VCaP (cell line): ENCODE measurements around the gene PDCD7.

Experiments used
- H3K27ac ChIP-seq: fragments of 450-650 bp; 2 replicates; pipeline ENCODE4 v1.5.1; 2017
- CTCF ChIP-seq: fragments of 450-650 bp; conservative IDR thresholded peaks from 2 replicates; pipeline ENCODE4 v1.5.1; 2017; ENCODE audit warnings: mild to moderate bottlenecking, moderate library complexity

Gene PDCD7

DNA sequence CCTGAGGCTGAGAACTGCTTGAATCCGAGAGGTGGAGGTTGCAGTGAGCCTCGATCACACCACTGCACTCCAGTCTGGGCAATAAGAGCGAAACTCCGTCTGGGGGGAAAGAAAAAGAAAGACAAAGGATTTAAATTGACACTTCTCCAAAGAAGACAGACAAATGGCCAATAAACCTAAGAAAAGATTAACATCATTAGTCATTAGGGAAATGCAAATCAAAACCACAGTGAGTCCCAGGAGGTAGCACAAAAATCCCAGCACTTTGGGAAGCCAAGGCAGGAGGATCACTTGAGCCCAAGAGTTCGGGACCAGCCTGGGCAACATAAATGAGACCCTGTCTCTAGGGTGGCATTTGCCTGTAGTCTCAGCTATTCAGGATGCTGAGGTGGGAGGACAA lies 38.9 kb upstream of the PDCD7 start:
- H3K27ac ChIP-seq, result peak overlapping the region; percentile 83
- no peak for TF ChIP-seq CTCF

DNA sequence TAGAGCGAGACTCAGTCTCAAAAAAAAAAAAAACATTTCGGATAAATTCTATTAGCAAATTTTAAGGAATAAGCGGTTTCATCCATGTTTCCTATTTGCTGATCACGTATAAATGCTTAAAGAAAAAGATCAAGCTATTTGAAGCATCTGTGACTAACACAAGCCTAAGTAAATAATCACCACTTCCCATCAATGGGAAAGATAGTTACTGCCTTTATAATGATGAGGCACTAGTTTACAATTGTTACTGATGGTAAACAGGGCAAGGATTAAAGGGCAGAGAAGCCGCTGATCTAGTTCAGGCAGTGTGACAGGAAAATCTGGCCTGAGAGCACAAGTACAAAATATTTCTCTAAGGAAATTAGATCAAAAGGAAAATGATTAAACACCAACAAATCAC lies 37.8 kb upstream of the PDCD7 start:
- H3K27ac ChIP-seq, result peak overlapping the region; percentile 83
- TF ChIP-seq CTCF, result no peak

- TF ChIP-seq CTCF, result no peak
- H3K27ac ChIP-seq, result no peak overlapping the region
These were observed 32.3 kb upstream of the PDCD7 start for GRCh38 chr15:65165875-65166274.

DNA sequence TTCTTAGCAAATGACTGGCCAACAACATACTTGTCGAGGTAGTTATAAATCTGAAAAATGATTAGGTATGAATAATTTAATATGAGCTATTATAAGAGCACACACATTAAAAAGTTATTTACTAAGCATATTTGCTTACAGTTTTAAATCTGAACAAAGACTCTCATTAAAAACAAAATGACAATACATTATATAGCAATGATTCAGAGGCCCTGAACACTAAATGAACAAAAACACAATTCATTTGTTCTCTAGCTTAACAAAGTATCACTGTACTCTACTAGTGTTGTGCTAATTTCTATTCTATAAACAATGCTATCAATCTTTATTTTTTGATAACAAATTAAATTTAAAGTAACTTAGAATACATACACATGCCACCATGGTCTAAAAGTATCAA lies 30.5 kb upstream of the PDCD7 start:
- TF ChIP-seq CTCF, result no peak
- H3K27ac ChIP-seq, result no peak overlapping the region; the same call in 1 of the 2 replicates

DNA sequence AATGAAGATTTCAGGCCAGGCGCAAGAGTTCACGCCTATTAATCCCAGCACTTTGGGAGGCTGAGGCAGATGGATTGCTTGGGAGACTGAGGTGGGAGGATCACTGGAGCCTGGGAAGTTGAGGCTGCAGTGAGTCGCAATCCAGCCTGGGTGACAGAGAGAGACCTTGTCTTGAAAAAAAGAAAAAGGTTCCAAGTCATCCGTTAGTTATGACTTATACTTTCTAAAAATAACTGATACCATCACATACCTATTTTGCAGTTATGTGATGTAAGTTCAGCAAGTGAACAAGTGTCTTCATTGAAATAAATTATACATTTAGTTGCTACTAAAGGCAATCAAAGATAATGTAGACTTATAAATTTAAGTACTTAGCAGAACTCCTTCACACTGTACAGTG lies 29.4 kb upstream of the PDCD7 start:
- no peak overlapping the region for H3K27ac ChIP-seq
- no peak for TF ChIP-seq CTCF

DNA sequence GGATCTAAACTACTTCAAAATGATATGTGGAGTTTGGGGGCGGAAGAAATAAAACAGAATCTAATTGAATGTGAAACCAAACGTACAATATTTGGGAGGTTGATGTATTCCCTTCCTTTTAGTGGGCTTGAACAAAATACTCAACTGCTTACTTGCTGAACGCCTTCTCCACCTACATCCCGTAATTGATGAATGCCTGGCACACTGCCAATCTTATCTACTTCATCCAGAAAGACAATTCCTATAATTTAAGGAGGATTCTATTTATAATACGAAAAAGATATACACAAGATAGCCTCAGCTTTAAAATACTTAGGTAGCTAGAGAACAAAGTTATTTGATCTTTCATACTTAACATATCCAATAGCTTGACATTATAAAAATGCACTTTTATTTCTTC lies 23.1 kb upstream of the PDCD7 start:
- H3K27ac ChIP-seq, result no peak overlapping the region
- no peak for TF ChIP-seq CTCF

DNA sequence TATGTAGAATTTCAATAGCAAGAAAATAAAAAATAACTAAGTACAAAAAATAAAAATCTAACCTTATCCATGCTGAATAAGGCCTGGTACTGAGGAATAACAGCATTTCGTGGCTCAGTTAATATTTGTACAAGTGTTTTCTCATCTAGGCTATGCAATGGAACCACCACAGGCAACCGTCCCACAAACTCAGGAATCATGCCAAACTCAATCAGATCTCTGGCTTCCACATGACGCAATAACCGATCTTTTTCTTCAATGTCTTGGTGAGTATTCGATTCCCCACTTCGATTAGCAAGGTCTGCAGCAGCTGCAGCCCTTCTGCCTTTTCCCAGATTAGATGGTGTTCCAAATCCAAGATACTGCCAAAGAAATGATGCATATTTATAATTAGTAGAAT lies 21.1 kb upstream of the PDCD7 start:
- TF ChIP-seq CTCF, result no peak
- no peak overlapping the region for H3K27ac ChIP-seq

DNA sequence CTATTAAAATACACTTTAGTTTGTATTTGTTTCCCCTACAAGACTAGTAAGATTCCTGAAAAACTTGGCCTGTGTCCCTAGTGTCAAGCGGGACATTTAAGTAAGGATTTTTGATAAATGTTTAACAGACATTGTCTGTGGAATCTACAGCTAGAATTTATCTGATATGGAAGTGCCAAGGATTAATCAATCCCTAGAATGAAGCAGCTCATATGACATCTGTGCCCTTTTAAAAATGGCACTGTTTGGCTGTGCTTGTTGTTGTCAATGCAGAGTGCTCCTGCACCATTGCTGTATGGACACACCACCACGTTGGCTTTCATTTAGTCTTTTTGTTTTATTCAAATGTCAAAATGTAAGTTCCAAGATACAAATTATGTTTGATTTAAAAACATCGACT lies 14.3 kb upstream of the PDCD7 start:
- TF ChIP-seq CTCF, result no peak
- H3K27ac ChIP-seq, result no peak overlapping the region
